Parathyroid adenoma (tissue), 2 donors: ENCODE data around the gene PCDHA3.
"Not testable (repeated sequence)": the region's sequence is repeated elsewhere in the genome, so short reads cannot be mapped to it uniquely, and the experiment has no call there.

Experiments used
- H2AFZ ChIP-seq: fragments of 300-600 bp; sonication (generic); one replicate; pipeline ENCODE4 v1.7.0; 2017; ENCODE audit warnings: antibody characterized with exemption, mild to moderate bottlenecking
- H3K27ac ChIP-seq: fragments of 300-600 bp; sonication (generic); one replicate; pipeline ENCODE4 v1.7.0; 2017
- H3K27me3 ChIP-seq: fragments of 300-600 bp; sonication (generic); one replicate; pipeline ENCODE4 v1.7.0; 2017; ENCODE audit warnings: low read length; ENCODE audit not compliant: control insufficient read depth, insufficient read depth
- H3K36me3 ChIP-seq: fragments of 300-600 bp; sonication (generic); one replicate; pipeline ENCODE4 v1.7.0; 2017; ENCODE audit warnings: low read length; ENCODE audit not compliant: control insufficient read depth, insufficient read depth
- H3K4me1 ChIP-seq: fragments of 300-600 bp; sonication (generic); one replicate; pipeline ENCODE4 v1.7.0; 2017; ENCODE audit warnings: control low read depth
- H3K4me2 ChIP-seq: fragments of 300-600 bp; sonication (generic); one replicate; pipeline ENCODE4 v1.7.0; 2017; ENCODE audit warnings: low read length
- H3K4me3 ChIP-seq: fragments of 300-600 bp; sonication (generic); one replicate; pipeline ENCODE4 v1.7.0; 2017; ENCODE audit warnings: low read depth, low read length
- H3K79me2 ChIP-seq: fragments of 300-600 bp; sonication (generic); one replicate; pipeline ENCODE4 v1.7.0; 2017; ENCODE audit warnings: control low read depth
- H3K9ac ChIP-seq: fragments of 300-600 bp; sonication (generic); one replicate; pipeline ENCODE4 v1.7.0; 2017; ENCODE audit warnings: mild to moderate bottlenecking
- H3K9me3 ChIP-seq: fragments of 300-600 bp; sonication (generic); one replicate; pipeline ENCODE4 v1.7.0; 2017; ENCODE audit warnings: low read length; ENCODE audit not compliant: control insufficient read depth
- CTCF ChIP-seq: fragments of 300-600 bp; sonication (generic); IDR thresholded peaks from one replicate; pipeline ENCODE4 v1.7.0; 2017; ENCODE audit warnings: antibody characterized with exemption, mild to moderate bottlenecking
- donor health status: primary hyperparathyroidism.

PCDHA3 gene

DNA sequence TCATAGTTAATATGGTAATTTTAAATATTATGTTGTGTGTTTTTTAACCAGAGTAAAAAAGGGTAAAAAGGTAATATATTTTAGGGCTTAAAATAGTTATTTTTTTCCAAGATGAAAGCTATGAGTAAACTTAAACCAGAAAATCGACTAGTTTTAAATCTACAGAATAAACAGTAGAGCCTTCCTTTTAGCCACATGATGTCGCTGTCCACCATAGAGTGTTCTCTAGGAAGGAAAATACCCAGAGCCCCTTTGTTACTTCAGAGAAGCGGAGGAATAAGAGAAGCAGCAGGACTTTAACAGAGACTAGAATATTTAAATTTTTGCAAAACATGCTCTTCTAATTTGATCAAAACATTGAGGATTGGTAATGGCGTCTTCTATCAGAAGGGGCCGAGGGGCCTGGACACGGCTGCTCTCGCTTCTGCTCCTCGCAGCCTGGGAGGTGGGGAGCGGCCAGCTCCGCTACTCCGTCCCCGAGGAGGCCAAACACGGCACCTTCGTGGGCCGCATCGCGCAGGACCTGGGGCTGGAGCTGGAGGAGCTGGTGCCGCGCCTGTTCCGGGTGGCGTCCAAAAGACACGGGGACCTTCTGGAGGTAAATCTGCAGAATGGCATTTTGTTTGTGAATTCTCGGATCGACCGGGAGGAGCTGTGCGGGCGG lies 6.1 kb upstream of the PCDHA3 start, which contains the start of gene PCDHA2:
Gene PCDHA2 (plus strand): TSS at position 258 of the 664 bp plus-strand sequence.
- Histone ChIP-seq H3K9me3 (peaks cover 2% of the 10 kb centered on the region), H3K4me1 (no peaks in the 10 kb centered on the region), H3K4me2 (no peak within 1 kb of the TSS), H3K4me3 (no peak within 1 kb of the TSS), H3K9ac (no peak within 1 kb of the TSS), H3K36me3 (peaks cover 4% of the 10 kb centered on the region), H3K27ac (no peak within 1 kb of the TSS), H2AFZ (no peak within 1 kb of the TSS), H3K27me3 (no peaks in the 10 kb centered on the region), H3K79me2 (no peaks in the 10 kb centered on the region)
- TF ChIP-seq CTCF: no peak

- no peak overlapping the region for H3K4me2 ChIP-seq
- no peak overlapping the region for H3K9ac ChIP-seq
- no peak overlapping the region for H3K27ac ChIP-seq
- H3K36me3 ChIP-seq: peaks cover 4% of the 10 kb centered on the region
- H3K9me3 ChIP-seq: peaks cover 4% of the 10 kb centered on the region
- no peak overlapping the region for H3K4me3 ChIP-seq
- H2AFZ ChIP-seq: no peak overlapping the region
- no peak for TF ChIP-seq CTCF
- no peaks in the 10 kb centered on the region for H3K4me1 ChIP-seq
- no peaks in the 10 kb centered on the region for H3K79me2 ChIP-seq
- no peaks in the 10 kb centered on the region for H3K27me3 ChIP-seq
Measured at GRCh38 chr5:140795259-140795641, 5.6 kb upstream of the PCDHA3 start.

DNA sequence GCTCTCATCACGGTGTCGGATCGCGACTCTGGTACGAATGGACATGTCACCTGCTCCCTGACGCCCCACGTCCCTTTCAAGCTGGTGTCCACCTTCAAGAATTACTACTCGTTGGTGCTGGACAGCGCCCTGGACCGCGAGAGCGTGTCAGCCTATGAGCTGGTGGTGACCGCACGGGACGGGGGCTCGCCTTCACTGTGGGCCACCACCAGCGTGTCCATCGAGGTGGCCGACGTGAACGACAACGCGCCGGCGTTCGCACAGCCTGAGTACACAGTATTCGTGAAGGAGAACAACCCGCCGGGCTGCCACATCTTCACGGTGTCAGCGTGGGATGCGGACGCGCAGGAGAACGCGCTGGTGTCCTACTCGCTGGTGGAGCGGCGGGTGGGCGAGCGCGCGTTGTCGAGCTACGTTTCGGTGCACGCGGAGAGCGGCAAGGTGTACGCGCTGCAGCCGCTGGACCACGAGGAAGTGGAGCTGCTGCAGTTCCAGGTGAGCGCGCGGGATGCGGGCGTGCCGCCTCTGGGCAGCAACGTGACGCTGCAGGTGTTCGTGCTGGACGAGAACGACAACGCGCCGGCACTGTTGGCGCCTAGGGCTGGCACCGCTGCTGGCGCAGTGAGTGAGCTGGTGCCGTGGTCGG lies 4.7 kb upstream of the PCDHA3 start:
- not testable (repeated sequence) for H3K9ac ChIP-seq, H3K4me2 ChIP-seq, H3K27ac ChIP-seq, H3K36me3 ChIP-seq, H3K9me3 ChIP-seq, H3K27me3 ChIP-seq, H3K4me1 ChIP-seq, H3K4me3 ChIP-seq, H2AFZ ChIP-seq, H3K79me2 ChIP-seq

- Histone ChIP-seq H3K4me2 (no peak overlapping the region), H2AFZ (no peak overlapping the region), H3K36me3 (peaks cover 4% of the 10 kb centered on the region), H3K79me2 (no peaks in the 10 kb centered on the region), H3K9me3 (peaks cover 4% of the 10 kb centered on the region), H3K4me3 (no peak overlapping the region), H3K27ac (no peak overlapping the region), H3K27me3 (no peaks in the 10 kb centered on the region), H3K4me1 (no peaks in the 10 kb centered on the region), H3K9ac (no peak overlapping the region)
- TF ChIP-seq CTCF: no peak
Measured at GRCh38 chr5:140796718-140797095, 4.2 kb upstream of the PCDHA3 start.

DNA sequence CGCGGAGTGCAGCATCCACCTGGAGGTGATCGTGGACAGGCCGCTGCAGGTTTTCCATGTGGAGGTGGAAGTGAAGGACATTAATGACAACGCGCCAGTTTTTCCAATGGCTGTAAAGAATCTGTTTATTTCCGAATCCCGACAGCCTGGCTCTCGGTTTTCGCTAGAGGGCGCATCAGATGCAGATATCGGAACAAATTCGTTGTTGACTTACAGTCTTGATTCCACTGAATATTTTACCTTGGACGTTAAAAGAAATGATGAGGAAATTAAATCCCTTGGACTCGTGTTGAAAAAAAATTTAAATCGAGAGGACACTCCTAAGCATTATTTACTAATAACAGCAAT lies 611 bp downstream of the PCDHA3 start:
- Histone ChIP-seq H3K4me1 (no peaks in the 10 kb centered on the region), H3K27me3 (no peaks in the 10 kb centered on the region)

GRCh38 chr5:140802381-140802780 lies 1.5 kb downstream of the PCDHA3 start:
- H2AFZ ChIP-seq, H3K9me3 ChIP-seq, H3K79me2 ChIP-seq, H3K4me3 ChIP-seq, H3K4me2 ChIP-seq, H3K4me1 ChIP-seq, H3K9ac ChIP-seq, H3K27me3 ChIP-seq, H3K36me3 ChIP-seq, H3K27ac ChIP-seq: not testable (repeated sequence)

More for the DNA sequence above, 611 bp downstream of the PCDHA3 start:
- Histone ChIP-seq H3K36me3 (peaks cover 4% of the 10 kb centered on the region), H3K9ac (no peak overlapping the region), H3K9me3 (peaks cover 4% of the 10 kb centered on the region), H3K79me2 (no peaks in the 10 kb centered on the region), H3K4me3 (no peak overlapping the region), H3K27ac (no peak overlapping the region), H3K4me2 (no peak overlapping the region), H2AFZ (no peak overlapping the region)
- no peak for TF ChIP-seq CTCF
